ENCODE measurements around the gene STT3B. TPM values are rescaled to one million over a fixed set of nuclear protein-coding genes. Genes with fewer than 3 reads are reported as not detected.
"Not testable (repeated sequence)": the region's sequence is repeated elsewhere in the genome, so short reads cannot be mapped to it uniquely, and the experiment has no call there.

Gene STT3B
- polyA plus RNA-seq (ENCODE audit: insufficient read length): 95.4 TPM

GRCh38 chr3:31532587-31533168, at the start of gene STT3B:
STT3B (plus strand) TSS chr3:31532925; CDS start chr3:31532999, 74 bp downstream.
- DNase-seq (ENCODE audit: low read depth): peak; percentile 53

- DNase-seq (ENCODE audit: low read depth): no peak
Measured at GRCh38 chr3:31483776-31484175, 48.9 kb upstream of the STT3B start.

GRCh38 chr3:31485196-31485595, 47.5 kb upstream of the STT3B start:
- no peak for DNase-seq (ENCODE audit: low read depth)

GRCh38 chr3:31486865-31487533, 45.7 kb upstream of the STT3B start:
- no peak for DNase-seq (ENCODE audit: low read depth)

- no peak for DNase-seq (ENCODE audit: low read depth)
Measured at GRCh38 chr3:31488475-31489017, 44.2 kb upstream of the STT3B start.

GRCh38 chr3:31490502-31490901, 42.2 kb upstream of the STT3B start:
- no peak for DNase-seq (ENCODE audit: low read depth)

- DNase-seq (ENCODE audit: low read depth): no peak
Measured at GRCh38 chr3:31491660-31492059, 41.1 kb upstream of the STT3B start.

- no peak for DNase-seq (ENCODE audit: low read depth)
Measured at GRCh38 chr3:31493149-31493548, 39.6 kb upstream of the STT3B start.

- DNase-seq (ENCODE audit: low read depth): no peak
Measured at GRCh38 chr3:31495971-31496665, 36.6 kb upstream of the STT3B start.

GRCh38 chr3:31498791-31499190, 33.9 kb upstream of the STT3B start:
- no peak for DNase-seq (ENCODE audit: low read depth)

- no peak for DNase-seq (ENCODE audit: low read depth)
Measured at GRCh38 chr3:31499281-31499680, 33.4 kb upstream of the STT3B start.

- DNase-seq (ENCODE audit: low read depth): no peak
Measured at GRCh38 chr3:31502803-31503221, 29.9 kb upstream of the STT3B start.

GRCh38 chr3:31503456-31503855, 29.3 kb upstream of the STT3B start:
- DNase-seq (ENCODE audit: low read depth): no peak

- DNase-seq (ENCODE audit: low read depth): no peak
Measured at GRCh38 chr3:31504230-31504629, 28.5 kb upstream of the STT3B start.

- DNase-seq (ENCODE audit: low read depth): no peak
Measured at GRCh38 chr3:31505371-31506048, 27.2 kb upstream of the STT3B start.

- not testable (repeated sequence) for DNase-seq (ENCODE audit: low read depth)
Measured at GRCh38 chr3:31506515-31506914, 26.2 kb upstream of the STT3B start.

- no peak for DNase-seq (ENCODE audit: low read depth)
Measured at GRCh38 chr3:31508452-31509146, 24.1 kb upstream of the STT3B start.

GRCh38 chr3:31509147-31509728, 23.5 kb upstream of the STT3B start:
- DNase-seq (ENCODE audit: low read depth): no peak

- no peak for DNase-seq (ENCODE audit: low read depth)
Measured at GRCh38 chr3:31514570-31514969, 18.2 kb upstream of the STT3B start.

GRCh38 chr3:31515486-31516284, 17.0 kb upstream of the STT3B start:
- no peak for DNase-seq (ENCODE audit: low read depth)
